Stomach smooth muscle (tissue), 2 donors: ENCODE results near the gene TCHHL1.

ENCODE experiments used
- H3K27ac ChIP-seq: one replicate; pipeline ENCODE4 v1.7.0; 2013; ENCODE audit warnings: mild to moderate bottlenecking, low read length, inconsistent platforms
- H3K27me3 ChIP-seq, 2 donors: one replicate each; pipeline ENCODE4 v1.7.0; 2013; ENCODE audit warnings: low read length in 2 of 2; ENCODE audit not compliant: insufficient read depth in 2 of 2, control insufficient read depth in 1 of 2
- H3K36me3 ChIP-seq, 2 donors: one replicate each; pipeline ENCODE4 v1.7.0; 2013; ENCODE audit warnings: low read length in 2 of 2; ENCODE audit not compliant: control insufficient read depth in 2 of 2, insufficient read depth in 2 of 2
- H3K4me1 ChIP-seq: one replicate; pipeline ENCODE4 v1.7.0; 2013; ENCODE audit warnings: low read length; ENCODE audit not compliant: control insufficient read depth, insufficient read depth
- H3K4me3 ChIP-seq, 2 donors: one replicate each; pipeline ENCODE4 v1.7.0; 2013; ENCODE audit warnings: low read length in 2 of 2
- H3K9ac ChIP-seq, 2 donors: one replicate each; pipeline ENCODE4 v1.7.0; 2013; ENCODE audit warnings: low read length in 2 of 2, mild to moderate bottlenecking in 1 of 2
- H3K9me3 ChIP-seq, 2 donors: one replicate each; pipeline ENCODE4 v1.7.0; 2013; ENCODE audit warnings: low read length in 2 of 2; ENCODE audit not compliant: control insufficient read depth in 2 of 2
- donor health status: healthy.
- donor health status: Pancreatic carcinoma.

Gene TCHHL1

GRCh38 chr1:152038871-152039270, 50.0 kb downstream of the TCHHL1 start:
- Histone ChIP-seq H3K27ac (no peak overlapping the region), H3K9me3 (no peaks in the 10 kb centered on the region), H3K4me1 (peaks cover 12% of the 10 kb centered on the region), H3K9ac (no peak overlapping the region), H3K27me3 (peaks cover 0 to 6% of the 10 kb centered on the region in 2 donors), H3K36me3 (no peaks in the 10 kb centered on the region), H3K4me3 (no peak overlapping the region)

- Histone ChIP-seq H3K36me3 (peaks cover 5 to 7% of the 10 kb centered on the region in 2 donors), H3K27ac (peak within 1 kb of the TSS; percentile 76), H3K27me3 (peaks cover 0 to 2% of the 10 kb centered on the region in 2 donors), H3K9ac (peak within 1 kb of the TSS; percentile 90), H3K9me3 (no peaks in the 10 kb centered on the region), H3K4me3 (peak within 1 kb of the TSS; percentile 84 to 90), H3K4me1 (peaks cover 12% of the 10 kb centered on the region)
Observed at GRCh38 chr1:152036267-152037216, 52.3 kb downstream of the TCHHL1 start, which contains the start of gene S100A11. Gene S100A11, minus strand, starts transcription at chr1:152037004. Its CDS starts 89 bp downstream, at chr1:152036915.

- Histone ChIP-seq H3K4me1 (peaks cover 12% of the 10 kb centered on the region), H3K27me3 (no peaks in the 10 kb centered on the region), H3K36me3 (peaks cover 5 to 7% of the 10 kb centered on the region in 2 donors)
Observed at GRCh38 chr1:152035539-152036266, 53.2 kb downstream of the TCHHL1 start.

GRCh38 chr1:152034654-152035538, 54.0 kb downstream of the TCHHL1 start:
- Histone ChIP-seq H3K9me3 (no peaks in the 10 kb centered on the region), H3K9ac (peak overlapping the region; percentile 21 to 90), H3K36me3 (peaks cover 5 to 7% of the 10 kb centered on the region in 2 donors), H3K27ac (peak overlapping the region; percentile 31), H3K4me1 (peaks cover 12% of the 10 kb centered on the region), H3K27me3 (no peaks in the 10 kb centered on the region), H3K4me3 (peak overlapping the region; percentile 84 to 90)

More at GRCh38 chr1:152035539-152036266, 53.2 kb downstream of the TCHHL1 start:
- H3K9me3 ChIP-seq = no peaks in the 10 kb centered on the region
- H3K9ac ChIP-seq = peak overlapping the region; percentile 90
- peak overlapping the region; percentile 84 to 90 for H3K4me3 ChIP-seq
- peak overlapping the region; percentile 76 for H3K27ac ChIP-seq

GRCh38 chr1:152034324-152034653, 54.6 kb downstream of the TCHHL1 start:
- no peak overlapping the region for H3K9ac ChIP-seq
- no peaks in the 10 kb centered on the region for H3K9me3 ChIP-seq
- H3K27me3 ChIP-seq = no peaks in the 10 kb centered on the region
- peak overlapping the region; percentile 31 for H3K27ac ChIP-seq
- peaks cover 12% of the 10 kb centered on the region for H3K4me1 ChIP-seq
- H3K4me3 ChIP-seq = peak overlapping the region in 1 of 2 donors; percentile 84
- H3K36me3 ChIP-seq = peaks cover 5 to 7% of the 10 kb centered on the region in 2 donors
